ELR (cell line): ENCODE measurements around the gene SLC25A21.
"Not testable (repeated sequence)": the region's sequence is repeated elsewhere in the genome, so short reads cannot be mapped to it uniquely, and the experiment has no call there.

ENCODE experiments used
- DNase-seq: peaks from one replicate; pipeline ENCODE4 v3.0.0-alpha.2; 2015; ENCODE audit warnings: low read depth

Gene SLC25A21

DNA sequence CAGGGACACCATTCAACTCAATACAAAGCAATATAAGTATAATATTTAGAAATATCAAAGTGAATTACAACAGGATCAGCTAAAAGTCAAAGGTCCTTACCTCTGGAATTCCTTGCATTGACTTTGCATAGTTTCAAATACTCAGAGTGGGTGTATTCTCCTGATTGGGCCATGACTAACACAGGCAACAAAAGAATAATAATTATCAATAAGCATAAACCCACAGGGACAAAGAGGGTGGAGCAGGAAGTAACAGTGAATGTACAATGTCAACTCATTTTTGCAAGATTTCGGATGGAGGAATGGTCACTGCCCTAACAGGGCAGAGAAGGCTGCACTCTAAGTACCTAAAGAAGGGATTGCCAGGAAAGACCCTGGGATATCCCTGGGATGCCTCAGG lies 303.3 kb downstream of the SLC25A21 start:
- no peak for DNase-seq

- DNase-seq, result no peak
Measured at GRCh38 chr14:36866867-36867266, 305.5 kb downstream of the SLC25A21 start.

GRCh38 chr14:36863271-36863670 lies 309.1 kb downstream of the SLC25A21 start:
- DNase-seq, result peak; percentile 3

DNA sequence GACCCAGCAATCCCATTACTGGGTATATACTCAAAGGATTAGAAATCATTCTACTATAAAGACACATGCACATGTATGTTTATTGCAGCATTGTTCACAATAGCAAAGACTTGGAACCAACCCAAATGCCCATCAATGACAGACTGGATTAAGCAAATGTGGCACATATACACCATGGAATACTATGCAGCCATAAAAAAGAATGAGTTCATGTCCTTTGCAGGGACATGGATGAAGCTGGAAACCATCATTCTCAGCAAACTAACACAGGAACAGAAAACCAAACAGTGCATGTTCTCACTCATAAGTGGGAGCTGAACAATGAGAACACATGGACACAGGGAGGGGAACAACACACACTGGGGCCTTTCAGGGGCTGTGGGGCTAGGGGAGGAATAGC lies 310.2 kb downstream of the SLC25A21 start:
- not testable (repeated sequence) for DNase-seq

GRCh38 chr14:36860831-36861230 lies 311.6 kb downstream of the SLC25A21 start:
- DNase-seq, result no peak

GRCh38 chr14:36859119-36859518 lies 313.3 kb downstream of the SLC25A21 start:
- DNase-seq, result no peak

DNA sequence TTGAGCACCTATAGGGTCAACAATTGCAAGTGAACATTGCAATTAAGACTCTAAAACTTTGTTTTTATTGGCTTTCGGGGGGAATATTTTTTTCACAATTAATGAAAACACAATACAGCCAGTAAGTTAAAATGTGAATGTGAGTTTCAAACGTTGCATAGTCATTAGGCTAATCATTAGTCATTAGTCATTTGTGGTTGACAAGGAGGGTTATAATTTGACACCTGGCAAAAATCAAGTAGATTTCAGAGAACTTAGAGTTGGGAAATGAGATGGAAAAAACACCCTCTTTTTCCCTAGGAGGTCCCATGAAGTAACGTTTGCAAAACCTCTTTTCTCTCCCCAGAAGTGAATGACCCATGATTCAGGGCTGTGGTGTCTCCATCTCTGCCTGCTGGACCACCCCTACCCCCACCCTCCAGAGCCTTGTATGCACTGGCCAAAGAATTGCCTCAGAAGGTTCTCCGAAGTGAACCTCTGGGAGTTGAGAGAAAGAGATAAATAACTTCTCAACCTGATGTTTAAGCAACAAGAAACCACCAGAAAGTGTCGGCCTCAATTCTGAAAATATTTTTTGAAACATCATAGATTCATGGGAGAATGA lies 314.5 kb downstream of the SLC25A21 start:
- no peak for DNase-seq

GRCh38 chr14:36857136-36857535 lies 315.3 kb downstream of the SLC25A21 start:
- no peak for DNase-seq

DNA sequence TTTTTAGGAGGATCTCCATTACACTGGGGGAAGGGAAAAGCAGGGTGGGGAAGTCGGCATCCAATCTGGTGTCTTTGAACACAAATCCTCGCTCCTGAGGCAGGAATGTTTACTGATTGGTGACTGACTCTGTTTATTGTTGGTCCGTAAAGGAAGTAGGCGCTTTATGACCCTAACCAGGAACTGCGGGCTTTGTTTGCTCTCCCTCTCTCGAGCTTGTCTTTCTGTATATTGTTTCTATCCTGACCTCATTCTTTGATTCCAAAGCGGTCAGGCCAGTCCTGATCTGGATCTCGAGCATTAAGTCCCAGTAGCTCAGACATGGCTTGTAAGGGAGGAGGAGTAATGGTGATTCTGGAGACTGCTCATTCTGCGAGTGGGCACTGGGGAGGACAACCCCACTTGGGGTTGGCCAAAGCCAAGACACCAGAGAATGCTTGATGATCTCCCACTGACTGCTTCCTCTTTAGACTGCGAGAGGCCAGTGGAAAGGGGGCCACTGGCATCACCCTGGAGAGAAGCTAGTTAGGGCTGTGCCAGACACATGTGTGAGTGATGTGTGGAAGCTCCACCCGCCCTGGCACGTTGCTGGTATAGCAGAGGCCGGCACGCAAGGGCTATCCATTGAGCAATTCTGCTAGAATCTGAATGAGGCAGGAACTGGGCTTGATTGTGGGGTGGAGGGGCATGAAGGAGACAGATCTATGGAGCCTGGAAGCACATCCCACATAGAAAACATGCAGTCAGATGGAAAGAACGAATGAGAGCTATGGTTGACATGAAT lies 316.1 kb downstream of the SLC25A21 start:
- no peak for DNase-seq

DNA sequence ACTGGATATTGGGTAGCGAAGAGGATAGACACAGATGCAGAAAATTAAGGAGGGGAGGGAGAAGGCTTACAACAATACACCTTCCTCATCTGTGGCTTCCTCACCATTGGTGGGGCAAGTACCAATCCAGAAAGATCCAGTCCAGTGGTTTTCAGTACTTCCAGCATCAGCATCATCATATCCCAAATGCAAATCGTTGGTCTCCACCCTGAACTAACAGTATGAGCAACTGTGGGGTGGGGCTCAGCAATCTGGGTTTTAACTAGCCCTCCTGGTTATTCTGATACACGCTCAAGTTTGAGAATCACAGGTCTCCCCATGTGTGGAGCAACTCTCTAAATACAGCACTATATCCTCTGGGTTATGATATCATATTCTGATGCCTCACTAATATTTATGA lies 317.0 kb downstream of the SLC25A21 start:
- no peak for DNase-seq

DNA sequence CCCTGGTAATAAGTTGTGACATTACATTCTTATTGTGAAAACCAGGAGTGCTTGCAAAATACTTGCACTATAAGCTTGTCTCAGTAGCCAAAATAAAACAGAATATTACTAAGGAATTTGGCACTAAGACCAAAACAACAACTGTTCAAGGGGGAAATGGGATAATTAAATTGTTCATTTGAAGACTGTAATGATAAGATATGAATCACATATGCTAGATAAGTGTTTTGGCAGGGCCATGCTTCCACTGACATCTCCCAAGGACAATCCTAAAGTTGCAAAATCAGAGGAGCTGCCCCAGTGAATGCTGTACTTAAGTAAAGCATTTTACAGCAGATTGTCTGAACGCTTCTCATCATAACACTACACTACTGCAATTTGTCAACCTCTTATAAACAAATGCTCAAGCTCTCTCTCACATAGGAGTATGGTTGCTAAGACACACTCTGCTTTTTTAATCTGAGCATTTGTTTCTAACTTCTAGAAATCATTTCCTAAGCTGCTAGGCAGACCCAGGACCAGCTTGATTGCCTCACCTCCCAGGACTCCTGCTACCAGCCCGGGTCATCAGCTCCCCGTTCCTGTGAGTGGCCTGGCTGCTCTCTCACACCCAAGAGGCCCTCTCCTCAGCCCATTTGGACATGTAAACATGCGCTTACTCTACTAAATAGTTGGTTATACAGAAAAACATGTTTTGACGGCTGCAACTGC lies 319.3 kb downstream of the SLC25A21 start:
- no peak for DNase-seq

GRCh38 chr14:36848213-36848612 lies 324.2 kb downstream of the SLC25A21 start:
- DNase-seq, result no peak

DNA sequence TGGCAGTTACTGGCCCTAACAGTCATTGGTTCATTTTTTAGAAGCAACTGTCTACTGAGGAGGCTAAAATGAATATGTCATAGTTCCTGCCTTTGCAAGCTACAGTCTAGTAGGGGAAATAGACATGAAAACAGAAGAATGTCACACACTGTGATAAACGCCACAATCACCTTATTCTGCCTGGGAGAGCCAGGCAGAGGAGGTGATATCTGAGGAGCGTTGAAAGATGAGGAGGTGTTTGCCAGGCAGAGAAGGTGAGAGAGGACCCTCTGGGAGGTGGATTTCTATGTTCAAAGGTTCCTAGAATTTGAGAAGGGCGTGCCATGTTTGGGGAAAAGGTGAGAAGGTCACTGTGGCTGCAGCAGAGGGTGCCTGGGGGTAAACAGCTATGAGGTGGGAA lies 325.0 kb downstream of the SLC25A21 start:
- DNase-seq, result no peak

DNA sequence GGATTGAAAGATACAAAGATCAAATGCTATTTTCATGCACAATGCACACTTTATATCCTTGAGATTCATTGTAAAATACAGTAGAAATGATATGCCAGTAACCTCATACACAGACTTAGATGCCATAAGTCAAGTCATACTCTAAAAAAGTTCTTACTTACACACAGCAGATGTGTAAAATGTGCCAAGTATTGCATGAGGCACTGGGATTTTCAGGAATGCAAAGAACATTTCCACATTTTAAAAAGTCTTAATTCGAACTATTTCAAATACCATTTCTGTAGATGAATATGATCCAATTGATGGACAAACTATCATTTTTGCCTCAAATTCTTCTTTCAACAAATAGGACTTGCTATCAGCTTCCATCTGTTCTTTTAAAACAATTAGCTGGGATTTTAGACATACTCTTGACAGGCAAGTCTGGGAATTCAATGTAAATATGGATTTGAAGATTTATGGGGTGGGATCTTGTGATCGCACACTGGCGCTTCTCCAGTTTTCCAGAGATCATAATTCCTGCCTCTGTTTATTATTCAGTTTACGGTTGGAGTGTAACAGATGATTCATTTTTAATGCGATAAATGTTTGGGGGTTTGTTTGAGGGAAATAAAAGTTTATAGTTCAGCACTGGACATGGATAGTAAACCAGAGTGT lies 326.9 kb downstream of the SLC25A21 start:
- DNase-seq, result no peak

GRCh38 chr14:36844443-36845195 lies 327.8 kb downstream of the SLC25A21 start:
- DNase-seq, result no peak

DNA sequence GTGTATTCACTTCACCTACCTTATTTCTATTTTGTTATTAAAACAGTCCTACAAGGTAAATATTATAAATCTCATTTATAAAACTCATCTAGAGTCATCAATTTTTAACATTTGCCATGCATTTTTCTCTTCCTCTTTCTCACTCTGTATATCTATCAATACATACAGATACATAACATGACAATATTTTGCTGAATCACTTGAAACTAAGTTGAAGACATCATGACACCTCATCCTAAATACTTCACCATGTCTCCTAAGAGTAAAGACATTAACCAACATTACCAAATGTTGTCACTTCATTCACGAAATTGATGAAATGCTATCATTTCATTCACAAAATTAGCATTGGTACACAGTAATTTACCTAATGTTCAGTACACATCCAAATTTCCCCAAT lies 329.0 kb downstream of the SLC25A21 start:
- DNase-seq, result no peak

DNA sequence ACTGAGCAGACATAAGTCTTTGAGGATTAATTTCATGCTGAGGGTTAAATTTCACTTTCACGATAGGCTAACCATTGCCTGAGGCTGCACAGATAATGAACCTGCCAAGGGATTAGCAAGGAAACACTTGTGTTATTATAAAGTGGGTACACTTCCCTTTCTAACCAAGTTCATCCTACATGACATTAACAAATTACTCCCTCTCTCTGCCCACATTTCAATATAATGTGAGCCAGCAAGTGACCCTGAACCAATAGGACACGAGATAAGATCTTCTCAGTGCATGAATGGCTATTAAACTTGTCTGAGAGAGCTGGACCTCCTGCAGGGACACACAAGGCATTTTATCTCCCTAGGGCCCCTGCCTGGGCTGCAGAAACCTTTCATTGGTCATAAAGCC lies 337.3 kb downstream of the SLC25A21 start:
- no peak for DNase-seq

GRCh38 chr14:36834293-36834692 lies 338.1 kb downstream of the SLC25A21 start:
- DNase-seq, result no peak

GRCh38 chr14:36829547-36829946 lies 342.9 kb downstream of the SLC25A21 start:
- no peak for DNase-seq

- DNase-seq, result no peak
Measured at GRCh38 chr14:36827861-36828260, 344.5 kb downstream of the SLC25A21 start.

DNA sequence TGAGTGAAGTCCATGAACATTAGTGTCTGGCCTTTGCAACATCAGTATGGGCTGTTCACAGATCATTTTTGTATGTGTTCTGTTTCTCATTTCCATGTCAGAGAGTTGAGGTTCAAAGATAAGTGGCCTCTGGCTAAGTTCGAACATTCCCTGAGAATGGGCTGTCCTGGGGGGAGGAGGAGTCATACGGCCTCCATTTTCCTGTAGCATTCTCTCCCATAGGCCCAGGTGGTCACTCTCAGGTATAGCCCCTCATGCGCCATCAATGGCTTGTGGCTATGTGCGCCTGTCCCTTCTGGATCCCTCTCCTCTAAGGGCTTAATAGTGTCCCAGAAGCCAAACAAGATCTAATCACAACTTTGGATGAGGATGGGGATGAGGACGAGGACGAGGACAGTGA lies 345.8 kb downstream of the SLC25A21 start:
- no peak for DNase-seq

GRCh38 chr14:36824854-36825253 lies 347.6 kb downstream of the SLC25A21 start:
- no peak for DNase-seq
